Psoas muscle (tissue), 7 donors: ENCODE measurements around the gene INIP. TPM values are rescaled to one million over a fixed set of nuclear protein-coding genes. Genes with fewer than 3 reads are reported as not detected.

ENCODE experiments used
- polyA plus RNA-seq, 3 donors: library from polyadenylated mRNA; stranded (reverse); fragments of 200-250 nt; gene quantifications; one replicate each; pipeline ENCODE4 v1.2.3, GENCODE V29; 2013
- total RNA-seq, 4 donors: library from RNA; stranded (reverse); fragmentation: NEBNext Ultra II Directional in 2 of 4; extraction: Animal tissue kit (Norgen Biotek cat#: 25700) in 2 of 4; gene quantifications; one replicate each; pipeline versions ENCODE4 v1.2.1 to v1.2.4, GENCODE V29; 2021 to 2023
- donor health status: healthy with polysubstance abuse.
- donor health status: DM: no; HTN: no; CAD: no; lungs with moderate emphysema.
- donor health status: Bipolar disorder and iron deficiency.
- donor health status: healthy.
- donor health status: DM: no; HTN: no; CAD: no.
- donor health status: DM: no; HTN: no; CAD: no.
- donor health status: DM: yes; HTN: yes; CAD: no.

Gene INIP
- total and polyA plus RNA-seq, 7 donors = 3.7 to 17.2 (median 9.1) TPM

Other genes with a start within 250 kb of the INIP start
- gene KIAA1958, start 231.3 kb downstream of the INIP start, total RNA-seq = 1 to 10 TPM; 1.5 to 4.1 (median 3.2) TPM
- 1 to 10 TPM in 1 of 3 donors, under 1 TPM in 2; 0.56 to 1.4 (median 0.57) TPM for gene KIAA1958, start 231.3 kb downstream of the INIP start, polyA plus RNA-seq
- 1 to 10 TPM; 1.6 to 2.8 (median 2.3) TPM for gene SNX30, start 32.6 kb upstream of the INIP start, total RNA-seq
- 1 to 10 TPM in 2 of 3 donors, under 1 TPM in 1; 0.55 to 1.4 (median 1.3) TPM for gene SNX30, start 32.6 kb upstream of the INIP start, polyA plus RNA-seq
- not detected for gene SLC46A2, start 172.8 kb upstream of the INIP start, total RNA-seq
- gene SLC46A2, start 172.8 kb upstream of the INIP start, polyA plus RNA-seq = under 1 TPM in 1 of 3 donors, not detected in 2; 0.01 TPM